SH-SY5Y (cell line): Measurements from ENCODE around the gene VANGL1.

Source experiments
- GATA2 ChIP-seq: IDR thresholded peaks from 2 replicates; pipeline ENCODE4 v1.6.1; 2011; ENCODE audit warnings: mild to moderate bottlenecking, low read depth, low read length
- GATA3 ChIP-seq: IDR thresholded peaks from 2 replicates; pipeline ENCODE4 v1.6.1; 2011; ENCODE audit warnings: low read depth, mild to moderate bottlenecking, low read length, moderate library complexity

GRCh38 chr1:115706587-115707425 is 65.0 kb downstream of the VANGL1 start:
- TF ChIP-seq GATA2 (no peak), GATA3 (no peak)
